ENCODE results near the gene IL18RAP.

Gene IL18RAP

DNA sequence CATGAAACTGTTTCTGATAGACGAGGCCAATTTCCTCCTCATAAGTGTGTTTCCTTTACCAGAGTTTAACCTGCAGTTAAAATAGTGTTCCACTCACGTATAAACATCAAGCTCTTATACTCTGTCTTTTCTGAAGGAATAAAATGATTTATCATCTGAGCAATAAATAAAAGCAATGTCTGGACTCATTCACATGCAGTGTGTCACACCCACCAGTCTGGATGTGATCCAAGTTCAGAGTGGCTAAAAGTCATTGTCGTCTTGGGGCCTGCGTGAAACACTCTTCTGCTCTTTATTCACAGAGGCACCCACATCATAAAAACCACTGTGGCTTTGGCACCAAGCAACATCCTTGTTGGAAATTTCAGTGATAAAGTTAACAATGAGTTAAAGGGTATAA is 30.5 kb downstream of the IL18RAP start:
- DNase-seq (ENCODE audit: low read depth): no peak

- no peak for DNase-seq (ENCODE audit: low read depth)
These were observed 32.2 kb downstream of the IL18RAP start for GRCh38 chr2:102455061-102455670.

DNA sequence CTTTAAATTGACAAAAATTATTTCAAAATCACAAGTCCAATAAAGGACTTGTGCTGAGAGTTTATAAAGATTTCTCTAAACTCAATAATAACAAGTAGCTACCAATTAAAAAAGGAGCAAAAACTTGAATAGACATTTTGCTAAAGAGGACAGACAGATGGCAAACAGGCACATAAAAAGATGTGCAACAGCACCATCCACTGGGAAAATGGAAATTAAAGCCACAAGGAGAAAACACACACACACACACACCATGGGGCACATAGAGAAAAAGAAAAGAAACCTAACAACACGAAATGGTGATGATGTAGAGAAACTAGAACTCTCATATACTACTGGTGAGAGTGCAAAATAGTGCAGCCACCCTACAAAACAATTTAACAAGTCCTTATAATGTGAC is 37.5 kb downstream of the IL18RAP start:
- no peak for DNase-seq (ENCODE audit: low read depth)

DNA sequence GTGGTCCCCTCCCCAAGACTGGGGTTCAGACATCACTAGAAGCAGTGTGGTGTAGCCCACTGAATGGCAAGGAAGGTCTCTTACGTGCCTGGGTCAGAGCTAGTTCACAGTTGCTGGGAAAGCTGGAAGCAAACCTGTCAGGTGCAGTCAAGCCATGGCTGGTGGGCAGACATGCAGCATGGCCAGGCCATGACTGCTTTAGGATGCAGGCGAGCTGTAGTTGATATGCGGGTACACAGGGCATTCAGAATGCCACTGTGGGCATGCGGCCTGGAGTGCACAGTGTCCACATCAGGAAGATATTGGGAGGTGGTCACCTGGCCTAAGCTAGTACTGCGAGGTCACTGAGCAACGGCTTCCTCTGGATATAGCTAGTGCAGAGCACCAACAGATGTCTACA is 38.2 kb downstream of the IL18RAP start:
- DNase-seq (ENCODE audit: low read depth): no peak

DNA sequence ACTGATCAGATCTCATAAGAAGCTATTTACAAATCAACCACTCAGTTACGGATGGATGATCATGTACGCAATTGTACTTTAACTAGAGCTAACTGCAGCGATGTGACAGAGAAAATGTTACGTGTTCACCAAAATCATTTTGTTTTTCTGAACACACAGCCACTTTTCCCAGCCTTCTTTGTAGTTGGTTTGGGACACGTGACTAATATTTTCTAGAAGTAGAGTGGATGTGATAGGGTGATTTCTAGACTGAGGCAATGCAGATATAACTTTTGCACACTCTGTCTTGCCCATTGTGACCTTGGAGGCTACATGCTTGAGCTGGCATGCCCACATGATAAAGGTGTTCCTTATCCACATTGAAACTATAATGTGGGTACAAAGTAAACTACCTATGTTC is 40.2 kb downstream of the IL18RAP start:
- DNase-seq (ENCODE audit: low read depth): no peak

DNA sequence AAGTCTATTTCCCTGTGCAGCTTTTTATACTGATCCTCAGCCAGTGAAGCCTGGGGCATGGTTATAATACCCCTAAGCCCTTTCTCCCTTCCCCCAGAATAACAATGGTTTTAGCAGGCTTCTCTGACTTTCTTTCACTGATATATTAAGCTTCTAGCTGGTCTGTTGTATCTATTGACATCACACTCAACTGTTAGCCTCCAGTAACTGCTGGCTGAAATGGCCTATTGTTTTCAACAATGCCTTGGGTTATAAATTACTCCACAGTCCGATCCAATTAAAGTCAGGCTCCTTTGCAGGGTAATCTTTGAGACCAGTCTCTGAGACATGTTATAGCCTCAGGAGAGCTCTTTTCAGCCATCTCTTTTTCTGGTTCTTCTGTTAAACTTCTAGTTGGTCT is 47.2 kb downstream of the IL18RAP start:
- DNase-seq (ENCODE audit: low read depth): no peak

DNA sequence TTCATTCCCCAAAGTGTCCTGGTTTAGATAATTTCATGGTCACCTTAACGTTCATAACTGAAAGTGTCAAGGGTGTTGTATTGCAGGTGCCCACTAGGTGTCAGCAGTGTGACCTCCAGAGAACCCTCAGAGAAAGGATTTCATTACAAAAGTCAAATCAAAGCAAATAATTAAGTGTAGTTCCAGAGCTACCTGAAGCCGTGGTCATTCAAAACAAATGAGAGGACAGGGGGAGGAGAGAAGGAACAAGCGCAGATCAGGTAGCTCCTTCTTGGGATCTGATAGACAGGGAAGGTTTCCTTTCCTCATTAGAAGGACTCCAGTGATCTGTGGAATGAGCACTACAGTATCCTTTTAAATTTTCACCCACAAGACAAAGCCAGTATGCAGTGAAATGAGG is 50.1 kb downstream of the IL18RAP start, which contains the start of gene SLC9A4:
SLC9A4 (plus strand) TSS at position 207 of the 400 bp plus-strand sequence. CDS start 534 bp downstream, outside the sequence.
- no peak for DNase-seq (ENCODE audit: low read depth)

GRCh38 chr2:102473631-102474030 is 50.7 kb downstream of the IL18RAP start:
- DNase-seq (ENCODE audit: low read depth): no peak

GRCh38 chr2:102474785-102475184 is 51.8 kb downstream of the IL18RAP start:
- no peak for DNase-seq (ENCODE audit: low read depth)

DNA sequence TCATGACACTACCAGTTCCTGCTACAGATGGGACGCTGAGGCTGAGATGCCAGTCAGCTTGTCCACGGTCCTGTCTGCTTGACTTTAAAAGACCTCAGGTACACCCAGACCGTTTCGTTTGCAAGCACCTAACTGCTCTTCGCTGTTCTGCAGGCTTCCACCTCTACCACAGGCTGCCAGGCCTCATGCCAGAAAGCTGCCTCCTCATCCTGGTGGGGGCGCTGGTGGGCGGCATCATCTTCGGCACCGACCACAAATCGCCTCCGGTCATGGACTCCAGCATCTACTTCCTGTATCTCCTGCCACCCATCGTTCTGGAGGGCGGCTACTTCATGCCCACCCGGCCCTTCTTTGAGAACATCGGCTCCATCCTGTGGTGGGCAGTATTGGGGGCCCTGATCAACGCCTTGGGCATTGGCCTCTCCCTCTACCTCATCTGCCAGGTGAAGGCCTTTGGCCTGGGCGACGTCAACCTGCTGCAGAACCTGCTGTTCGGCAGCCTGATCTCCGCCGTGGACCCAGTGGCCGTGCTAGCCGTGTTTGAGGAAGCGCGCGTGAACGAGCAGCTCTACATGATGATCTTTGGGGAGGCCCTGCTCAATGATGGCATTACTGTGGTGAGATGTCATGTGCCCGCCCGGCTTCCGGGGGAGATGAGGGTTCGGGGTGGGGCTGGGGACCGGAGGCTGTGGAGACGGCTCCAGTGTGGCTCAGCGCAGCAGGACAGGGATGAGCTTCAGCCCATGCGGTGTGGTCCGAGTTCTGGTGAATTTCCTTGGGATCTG is 55.9 kb downstream of the IL18RAP start:
- DNase-seq (ENCODE audit: low read depth): no peak

GRCh38 chr2:102480285-102481195 is 57.6 kb downstream of the IL18RAP start:
- no peak for DNase-seq (ENCODE audit: low read depth)

DNA sequence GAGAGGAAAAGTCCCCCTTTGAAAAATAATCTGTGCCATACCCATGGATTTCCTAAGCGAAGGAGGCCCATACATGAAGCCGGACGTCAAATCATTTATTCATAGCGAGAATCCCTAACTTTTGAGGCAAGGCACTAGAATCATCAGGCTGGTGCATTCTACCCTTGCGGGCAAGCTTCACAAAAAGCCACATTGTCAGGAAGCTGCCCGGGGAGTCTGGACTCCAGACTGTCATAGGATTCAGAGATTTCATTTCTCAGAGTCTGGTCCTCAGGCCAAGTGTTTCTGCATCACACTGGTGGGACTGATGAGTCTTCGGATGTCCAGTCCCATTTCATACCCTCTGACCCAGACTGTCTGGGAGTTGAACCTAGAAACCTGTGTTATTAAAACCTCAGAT is 59.0 kb downstream of the IL18RAP start:
- DNase-seq (ENCODE audit: low read depth): no peak

GRCh38 chr2:102483086-102483485 is 60.1 kb downstream of the IL18RAP start:
- DNase-seq (ENCODE audit: low read depth): no peak

DNA sequence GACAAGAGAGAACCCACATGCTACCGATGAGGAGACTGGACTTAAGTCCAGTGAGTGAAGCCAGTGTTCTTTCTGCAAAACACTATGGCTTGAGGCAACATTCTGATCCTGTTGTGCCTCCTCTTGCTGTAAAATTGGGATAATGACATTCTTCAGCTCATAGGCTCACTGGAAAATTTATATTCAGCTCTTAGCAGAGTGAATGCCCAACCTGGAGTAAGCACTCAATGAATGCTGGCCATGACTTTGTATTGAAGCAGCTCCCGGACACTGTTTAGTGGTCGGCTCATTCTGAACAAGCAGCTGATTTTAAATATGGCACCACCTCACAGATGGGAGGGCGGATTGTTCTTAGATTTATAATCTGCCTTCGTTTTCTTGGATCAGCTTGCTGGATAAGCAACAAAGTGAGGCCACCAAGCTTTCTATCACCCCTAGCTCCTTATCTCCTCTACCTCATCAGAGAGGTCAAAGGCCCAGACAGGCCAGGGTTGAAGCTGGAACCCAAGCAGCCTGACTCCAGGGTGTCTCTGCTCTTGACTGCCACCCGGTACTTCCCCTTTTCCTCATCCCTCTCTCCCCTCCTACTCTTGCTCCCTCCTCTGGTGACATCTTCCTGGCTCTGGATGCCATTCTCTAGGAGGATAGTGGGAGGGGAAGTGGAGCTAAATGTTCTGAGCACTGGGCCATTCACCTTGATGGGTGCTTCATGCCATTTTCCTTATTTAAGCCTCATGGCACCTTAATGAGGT is 61.5 kb downstream of the IL18RAP start:
- no peak for DNase-seq (ENCODE audit: low read depth)

DNA sequence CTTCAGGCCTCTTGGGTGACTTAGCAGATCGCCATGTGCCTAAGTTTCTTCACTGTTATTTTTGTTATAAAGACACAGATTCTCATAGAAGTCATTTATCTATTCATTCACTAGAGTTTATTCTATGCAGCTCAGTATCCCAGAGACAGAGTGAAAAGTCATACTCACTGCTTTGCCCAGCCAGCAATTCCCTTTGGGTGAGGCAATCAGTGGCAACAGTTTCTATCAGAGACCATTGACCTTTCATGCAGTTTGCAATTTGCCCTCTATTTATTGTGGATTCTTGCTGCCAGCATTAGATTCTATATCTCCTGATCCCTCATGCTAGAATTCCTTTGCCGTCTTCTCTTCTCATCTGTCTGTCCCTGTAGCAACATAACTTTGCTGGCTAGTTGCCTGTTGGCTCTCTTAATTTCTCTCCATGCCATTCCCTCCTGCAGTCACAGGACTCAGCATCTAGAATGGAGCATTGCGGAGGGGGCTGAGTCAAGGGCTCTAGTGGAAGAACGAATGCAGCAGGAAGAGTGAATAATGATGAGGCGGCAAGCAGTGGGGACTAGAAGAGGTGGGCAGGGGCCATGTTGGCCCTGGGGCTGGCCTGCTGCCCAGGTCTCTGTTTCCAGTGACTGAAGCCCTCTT is 62.3 kb downstream of the IL18RAP start:
- no peak for DNase-seq (ENCODE audit: low read depth)

DNA sequence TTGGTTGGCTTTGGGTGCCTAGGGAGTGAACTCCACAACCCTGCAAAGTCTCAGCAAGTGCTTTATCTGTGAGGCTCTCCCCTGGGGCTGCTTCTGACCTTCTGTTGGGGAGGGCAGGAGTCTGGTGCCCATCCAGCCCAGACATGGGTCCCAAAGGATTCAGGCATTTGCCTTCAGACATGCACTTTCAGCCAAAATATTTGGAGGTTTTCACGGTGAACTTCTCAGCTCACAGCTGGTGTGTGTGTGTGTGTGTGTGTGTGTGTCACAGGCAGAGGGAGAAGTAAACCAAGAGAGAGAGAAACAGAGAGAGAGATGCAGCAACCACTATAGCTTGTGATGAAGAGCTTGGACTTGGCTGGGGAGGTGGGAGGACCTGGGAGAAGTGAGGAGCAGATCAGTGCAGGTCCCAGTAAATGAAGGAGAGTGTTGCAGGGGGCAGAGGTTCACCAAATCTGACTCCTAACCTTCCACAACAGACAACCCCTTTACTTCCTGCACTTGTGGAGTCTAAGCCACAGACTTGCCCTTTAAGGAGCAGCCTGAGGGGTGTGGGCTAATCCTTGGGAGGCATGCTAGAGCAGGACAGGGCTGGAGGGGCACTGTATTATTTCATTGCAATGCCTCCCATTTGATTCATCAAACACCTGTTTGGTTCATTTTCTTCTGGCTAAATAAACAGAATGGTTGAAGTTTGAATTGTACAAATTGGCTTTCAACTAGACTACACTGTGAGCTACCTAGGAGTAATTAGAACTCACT is 64.2 kb downstream of the IL18RAP start:
- DNase-seq (ENCODE audit: low read depth): no peak

- no peak for DNase-seq (ENCODE audit: low read depth)
These were observed 65.0 kb downstream of the IL18RAP start for GRCh38 chr2:102487761-102488462.

DNA sequence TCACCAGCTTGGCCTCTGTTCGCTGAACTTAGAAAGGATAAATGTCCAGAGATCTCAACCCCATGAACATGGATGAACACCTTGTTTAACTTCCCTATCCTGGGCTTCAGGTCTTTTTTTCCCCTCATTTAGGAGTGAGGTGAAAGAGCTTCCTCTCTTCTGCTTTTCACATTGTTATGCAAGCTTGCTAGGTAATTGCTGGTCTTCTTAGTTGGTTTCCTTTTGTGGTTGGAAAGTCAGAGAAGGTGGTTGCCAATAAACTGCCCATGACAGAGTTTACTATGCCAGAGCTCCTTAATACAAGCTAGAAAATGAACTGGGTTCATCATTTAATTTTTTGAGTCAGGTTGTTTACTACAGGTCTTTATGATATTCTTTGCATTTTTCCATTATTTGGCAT is 66.7 kb downstream of the IL18RAP start:
- DNase-seq (ENCODE audit: low read depth): no peak

DNA sequence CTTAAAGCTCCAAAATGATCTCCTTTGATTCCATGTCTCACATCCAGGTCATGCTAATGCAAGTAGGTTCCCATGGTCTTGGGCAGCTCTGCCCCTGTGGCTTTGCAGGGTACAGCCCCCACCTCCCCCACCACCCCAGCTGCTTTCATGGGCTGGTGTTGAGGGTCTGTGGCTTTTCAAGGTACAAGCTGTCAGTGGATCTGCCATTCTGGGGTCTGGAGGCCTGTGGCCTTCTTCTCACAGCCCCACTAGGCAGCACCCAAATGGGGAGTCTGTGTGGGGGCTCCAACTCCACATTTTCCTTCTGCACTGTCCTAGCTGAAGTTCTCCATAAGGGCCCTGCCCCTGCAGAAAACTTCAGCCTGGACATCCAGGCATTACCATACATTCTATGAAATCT is 69.0 kb downstream of the IL18RAP start:
- no peak for DNase-seq (ENCODE audit: low read depth)

- DNase-seq (ENCODE audit: low read depth): no peak
These were observed 71.6 kb downstream of the IL18RAP start for GRCh38 chr2:102494570-102494969.
